Esophagus squamous epithelium (tissue), 4 donors: ENCODE measurements around the gene ZNF512B.

Experiments used
- CTCF ChIP-seq, 6 experiments: fragments of 450-650 bp in 4 of 6; fragments of 200-600 bp in 2 of 6; sonication (generic) in 2 of 6; IDR thresholded peaks; one replicate each; pipeline ENCODE4 v1.5.1; 2016 to 2019; ENCODE audit warnings: antibody characterized with exemption in 6 of 6, mild to moderate bottlenecking in 4 of 6, moderate library complexity in 4 of 6
- POLR2A ChIP-seq, 4 donors: fragments of 450-650 bp; IDR thresholded peaks; one replicate each; pipeline ENCODE4 v1.6.1; 2017; ENCODE audit warnings: antibody characterized with exemption in 4 of 4, mild to moderate bottlenecking in 4 of 4, moderate library complexity in 3 of 4

GRCh38 chr20:63970714-63971431, 1.1 kb upstream of the ZNF512B start:
- TF ChIP-seq CTCF (IDR thresholded peaks at IDR 0.05) (no peak), POLR2A (IDR thresholded peaks at IDR 0.05) (no peak)
